GM23248 (cell line): ENCODE measurements around the gene ELOB.

Experiments used
- EZH2 ChIP-seq: fragments of 200-600 bp; sonication (generic); IDR thresholded peaks from 2 replicates; pipeline ENCODE4 v1.6.1; 2018; ENCODE audit warnings: antibody characterized with exemption, mild to moderate bottlenecking; ENCODE audit not compliant: insufficient read depth, poor library complexity, severe bottlenecking
- EZH2phosphoT487 ChIP-seq: fragments of 200-600 bp; sonication (generic); IDR thresholded peaks from 2 replicates; pipeline ENCODE4 v1.6.1; 2018; ENCODE audit warnings: antibody characterized with exemption, moderate library complexity, mild to moderate bottlenecking, low read depth; ENCODE audit not compliant: insufficient read depth

DNA sequence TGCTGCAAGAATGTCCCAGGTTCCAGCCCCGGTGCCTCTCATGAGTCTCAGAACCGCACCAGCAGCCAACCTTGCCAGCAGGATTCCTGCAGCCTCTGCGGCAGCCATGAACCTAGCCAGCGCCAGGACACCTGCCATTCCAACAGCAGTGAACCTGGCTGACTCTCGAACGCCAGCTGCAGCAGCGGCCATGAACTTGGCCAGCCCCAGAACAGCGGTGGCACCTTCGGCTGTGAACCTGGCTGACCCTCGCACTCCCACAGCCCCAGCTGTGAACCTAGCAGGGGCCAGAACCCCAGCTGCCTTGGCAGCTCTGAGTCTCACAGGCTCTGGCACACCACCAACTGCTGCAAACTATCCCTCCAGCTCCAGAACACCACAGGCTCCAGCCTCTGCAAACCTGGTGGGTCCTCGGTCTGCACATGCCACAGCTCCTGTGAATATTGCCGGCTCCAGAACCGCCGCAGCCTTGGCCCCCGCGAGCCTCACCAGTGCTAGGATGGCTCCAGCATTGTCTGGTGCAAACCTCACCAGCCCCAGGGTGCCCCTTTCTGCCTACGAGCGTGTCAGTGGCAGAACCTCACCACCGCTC is 9.8 kb downstream of the ELOB start:
- TF ChIP-seq EZH2phosphoT487 (no peak), EZH2 (no peak)
